ENCODE measurements around the gene NUDT7. TPM values are rescaled to one million over a fixed set of nuclear protein-coding genes. Genes with fewer than 3 reads are reported as not detected.

NUDT7 gene
- polyA plus RNA-seq, 3 donors, result 4.2 to 6.1 (median 5.0) TPM

- Histone ChIP-seq H3K4me3 (replicated peaks in 1 of 3; ENCODE audit: low read depth in 2 of 3, low read length in 3 of 3) (no peak overlapping the region), H3K27ac (ENCODE audit: low read depth in 1 of 2, low read length in 2 of 2) (no peak overlapping the region), H4K20me1 (ENCODE audit: insufficient read depth, low read length) (no peaks in the 10 kb centered on the region), H3K4me1 (ENCODE audit: control insufficient read depth in 1 of 2, insufficient read depth in 2 of 2, low read length in 2 of 2) (peaks cover 20 to 24% of the 10 kb centered on the region in 2 donors), H3K27me3 (ENCODE audit: control insufficient read depth in 2 of 2, insufficient read depth in 2 of 2, low read length in 2 of 2) (no peaks in the 10 kb centered on the region), H3K9ac (ENCODE audit: insufficient read depth, low read length, poor library complexity, severe bottlenecking) (no peak overlapping the region), H3K79me2 (ENCODE audit: insufficient read depth, low read length) (no peaks in the 10 kb centered on the region), H3K9me3 (replicated peaks in 1 of 2; ENCODE audit: control insufficient read depth in 1 of 2, insufficient read depth in 1 of 2, low read length in 2 of 2) (peaks cover 0 to 6% of the 10 kb centered on the region in 2 donors), H3K36me3 (replicated peaks in 1 of 2; ENCODE audit: control insufficient read depth in 1 of 2, insufficient read depth in 2 of 2, low read length in 2 of 2) (peaks cover 0 to 16% of the 10 kb centered on the region in 2 donors), H2AFZ (ENCODE audit: insufficient read depth, low read depth, low read length, poor library complexity, severe bottlenecking) (no peak overlapping the region), H3K4me2 (replicated peaks; ENCODE audit: extremely low read depth, low read length, poor library complexity, severe bottlenecking) (no peak overlapping the region)
- Mint-ChIP-seq H3K27me3 (ENCODE audit: low read depth in 3 of 3) (peaks cover 3 to 8% (median 8%) of the 10 kb centered on the region in 3 donors), H3K27ac (no peak overlapping the region), H3K9me3 (peaks cover 3 to 16% (median 11%) of the 10 kb centered on the region in 7 donors), H3K4me1 (peaks cover 18% of the 10 kb centered on the region), H3K36me3 (peaks cover 0 to 24% of the 10 kb centered on the region in 2 donors), H3K4me3 (peak overlapping the region in 1 of 2 donors; percentile 42)
- 90% methylated on average over 5 of the region's 7 CpGs for WGBS (ENCODE audit: insufficient coverage)
- intact Hi-C loops (cut with micrococcal nuclease), result loop anchor here in 1 of 2 donors (10.0 kb wide), 1 partner anchor 529 kb away; the partner anchor contains the start of genes MON1B and SYCE1L
- no peak for DNase-seq
- TF ChIP-seq, protein P1, sequence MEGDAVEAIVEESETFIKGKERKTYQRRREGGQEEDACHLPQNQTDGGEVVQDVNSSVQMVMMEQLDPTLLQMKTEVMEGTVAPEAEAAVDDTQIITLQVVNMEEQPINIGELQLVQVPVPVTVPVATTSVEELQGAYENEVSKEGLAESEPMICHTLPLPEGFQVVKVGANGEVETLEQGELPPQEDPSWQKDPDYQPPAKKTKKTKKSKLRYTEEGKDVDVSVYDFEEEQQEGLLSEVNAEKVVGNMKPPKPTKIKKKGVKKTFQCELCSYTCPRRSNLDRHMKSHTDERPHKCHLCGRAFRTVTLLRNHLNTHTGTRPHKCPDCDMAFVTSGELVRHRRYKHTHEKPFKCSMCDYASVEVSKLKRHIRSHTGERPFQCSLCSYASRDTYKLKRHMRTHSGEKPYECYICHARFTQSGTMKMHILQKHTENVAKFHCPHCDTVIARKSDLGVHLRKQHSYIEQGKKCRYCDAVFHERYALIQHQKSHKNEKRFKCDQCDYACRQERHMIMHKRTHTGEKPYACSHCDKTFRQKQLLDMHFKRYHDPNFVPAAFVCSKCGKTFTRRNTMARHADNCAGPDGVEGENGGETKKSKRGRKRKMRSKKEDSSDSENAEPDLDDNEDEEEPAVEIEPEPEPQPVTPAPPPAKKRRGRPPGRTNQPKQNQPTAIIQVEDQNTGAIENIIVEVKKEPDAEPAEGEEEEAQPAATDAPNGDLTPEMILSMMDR (IDR thresholded peaks at IDR 0.05), result no peak
Measured at GRCh38 chr16:77724174-77724573, 1.9 kb downstream of the NUDT7 start.

DNA sequence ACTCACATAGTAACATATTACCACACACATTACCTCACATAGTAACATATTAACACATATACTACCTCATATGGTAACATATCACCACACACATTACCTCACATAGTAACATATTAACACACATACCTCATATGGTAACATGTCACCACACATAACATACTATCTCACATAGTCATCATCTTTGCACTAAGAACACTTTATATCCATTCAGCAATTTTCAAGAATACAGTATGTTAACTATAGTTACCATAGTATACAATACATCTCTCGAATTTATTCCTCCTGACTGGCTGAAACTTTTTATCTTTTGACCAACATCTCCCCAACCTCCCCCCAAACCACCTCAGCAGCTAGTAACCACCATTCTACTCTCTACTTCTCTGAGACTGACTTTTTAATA is 7.6 kb downstream of the NUDT7 start:
- Histone ChIP-seq H2AFZ (ENCODE audit: insufficient read depth, low read depth, low read length, poor library complexity, severe bottlenecking) (no peak overlapping the region), H3K4me2 (replicated peaks; ENCODE audit: extremely low read depth, low read length, poor library complexity, severe bottlenecking) (no peak overlapping the region), H3K36me3 (replicated peaks in 1 of 2; ENCODE audit: control insufficient read depth in 1 of 2, insufficient read depth in 2 of 2, low read length in 2 of 2) (peaks cover 0 to 16% of the 10 kb centered on the region in 2 donors), H3K27ac (ENCODE audit: low read depth in 1 of 2, low read length in 2 of 2) (no peak overlapping the region), H3K27me3 (ENCODE audit: control insufficient read depth in 2 of 2, insufficient read depth in 2 of 2, low read length in 2 of 2) (no peaks in the 10 kb centered on the region), H3K4me3 (replicated peaks in 1 of 3; ENCODE audit: low read depth in 2 of 3, low read length in 3 of 3) (no peak overlapping the region), H3K79me2 (ENCODE audit: insufficient read depth, low read length) (no peaks in the 10 kb centered on the region), H4K20me1 (ENCODE audit: insufficient read depth, low read length) (no peaks in the 10 kb centered on the region), H3K9me3 (replicated peaks in 1 of 2; ENCODE audit: control insufficient read depth in 1 of 2, insufficient read depth in 1 of 2, low read length in 2 of 2) (peaks cover 0 to 8% of the 10 kb centered on the region in 2 donors), H3K9ac (ENCODE audit: insufficient read depth, low read length, poor library complexity, severe bottlenecking) (no peak overlapping the region), H3K4me1 (ENCODE audit: control insufficient read depth in 1 of 2, insufficient read depth in 2 of 2, low read length in 2 of 2) (no peaks in the 10 kb centered on the region)
- Mint-ChIP-seq H3K27ac (no peak overlapping the region), H3K4me3 (no peak overlapping the region), H3K36me3 (peaks cover 0 to 24% of the 10 kb centered on the region in 2 donors), H3K27me3 (ENCODE audit: low read depth in 3 of 3) (peaks cover 0 to 8% (median 3%) of the 10 kb centered on the region in 3 donors), H3K9me3 (peaks cover 10 to 26% (median 15%) of the 10 kb centered on the region in 7 donors), H3K4me1 (no peaks in the 10 kb centered on the region)
- WGBS (ENCODE audit: insufficient coverage), result 0% methylated on average over 1 of the region's 1 CpG
- intact Hi-C loops (cut with micrococcal nuclease), result loop anchor here in 1 of 2 donors (10.0 kb wide), 1 partner anchor 535 kb away; the partner anchor contains the start of genes MON1B and SYCE1L
- TF ChIP-seq, protein P1 (IDR thresholded peaks at IDR 0.05), result no peak
- no peak for DNase-seq
